ENCODE measurements around the gene RRBP1. TPM values are rescaled to one million over a fixed set of nuclear protein-coding genes. Genes with fewer than 3 reads are reported as not detected.

RRBP1 gene
- total RNA-seq, 1 experiment from 2014 or later: 75.9 TPM

DNA sequence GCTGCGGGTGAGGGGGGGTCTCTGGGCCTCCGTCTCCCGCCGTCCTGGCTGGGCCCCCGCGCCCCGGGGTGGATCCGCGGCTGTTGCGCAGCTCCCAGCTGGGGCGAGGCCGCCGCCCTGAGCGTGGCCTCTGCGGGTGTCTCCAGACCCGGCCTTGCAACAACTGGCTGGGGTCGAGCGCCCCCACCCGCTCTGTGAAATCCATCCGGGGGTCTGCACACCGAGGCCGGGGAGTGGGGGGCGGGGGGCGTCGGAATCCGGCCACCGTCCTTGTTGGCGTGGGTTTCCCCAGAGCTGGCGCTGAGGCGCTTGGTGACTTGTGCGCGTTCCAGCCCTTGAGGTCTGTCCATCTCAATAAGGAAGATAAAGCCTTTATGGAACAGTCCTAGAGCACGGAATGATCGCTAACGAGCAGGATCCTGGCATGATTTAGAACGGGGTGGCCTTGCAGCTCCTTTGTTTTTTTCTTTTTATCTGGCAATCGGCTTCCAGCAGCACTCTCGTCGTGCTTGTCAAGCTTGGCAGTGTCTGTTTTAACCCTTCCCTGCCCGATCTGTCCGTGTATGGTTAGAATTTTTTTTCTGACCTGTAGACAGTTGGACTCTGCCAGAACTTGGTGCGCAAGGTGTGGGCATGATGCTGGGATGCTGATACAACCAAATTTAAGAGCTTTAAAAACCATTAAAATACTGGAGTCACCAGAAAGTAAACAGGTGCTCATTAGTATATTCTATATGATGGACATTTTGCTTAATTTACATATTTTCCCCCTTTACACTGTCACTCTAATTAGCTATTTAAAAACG lies 111.5 kb downstream of the RRBP1 start:
- ChIA-PET POLR2A (ENCODE audit: low non-redundant PET) (interaction anchor here (0.6 to 1.1 kb wide), 4 partner anchors 16 to 62 kb away, joined by 3 to 7 read pairs (median 5); no protein-coding TSS in a partner anchor), CTCF (no interaction called here)
- H3K27ac ChIP-seq (ENCODE audit: low read depth, low read length, poor library complexity, severe bottlenecking): peak overlapping the region; percentile 89
- peaks cover 11% of the 10 kb centered on the region for H3K4me1 ChIP-seq (ENCODE audit: insufficient read depth, low read length, poor library complexity, severe bottlenecking)
- intact Hi-C loops (cut with micrococcal nuclease; ENCODE audit: unreplicated experiment): no loop called here
- no peaks in the 10 kb centered on the region for H3K27me3 ChIP-seq (replicated peaks; ENCODE audit: insufficient read depth, low read depth, low read length, poor library complexity)
- peak; percentile 70 for DNase-seq (ENCODE audit: low spot score)
- TF ChIP-seq, protein P1, sequence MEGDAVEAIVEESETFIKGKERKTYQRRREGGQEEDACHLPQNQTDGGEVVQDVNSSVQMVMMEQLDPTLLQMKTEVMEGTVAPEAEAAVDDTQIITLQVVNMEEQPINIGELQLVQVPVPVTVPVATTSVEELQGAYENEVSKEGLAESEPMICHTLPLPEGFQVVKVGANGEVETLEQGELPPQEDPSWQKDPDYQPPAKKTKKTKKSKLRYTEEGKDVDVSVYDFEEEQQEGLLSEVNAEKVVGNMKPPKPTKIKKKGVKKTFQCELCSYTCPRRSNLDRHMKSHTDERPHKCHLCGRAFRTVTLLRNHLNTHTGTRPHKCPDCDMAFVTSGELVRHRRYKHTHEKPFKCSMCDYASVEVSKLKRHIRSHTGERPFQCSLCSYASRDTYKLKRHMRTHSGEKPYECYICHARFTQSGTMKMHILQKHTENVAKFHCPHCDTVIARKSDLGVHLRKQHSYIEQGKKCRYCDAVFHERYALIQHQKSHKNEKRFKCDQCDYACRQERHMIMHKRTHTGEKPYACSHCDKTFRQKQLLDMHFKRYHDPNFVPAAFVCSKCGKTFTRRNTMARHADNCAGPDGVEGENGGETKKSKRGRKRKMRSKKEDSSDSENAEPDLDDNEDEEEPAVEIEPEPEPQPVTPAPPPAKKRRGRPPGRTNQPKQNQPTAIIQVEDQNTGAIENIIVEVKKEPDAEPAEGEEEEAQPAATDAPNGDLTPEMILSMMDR (conservative IDR thresholded peaks at IDR 0.05; ENCODE audit: low read depth, low read length): no peak
- no peak for TF ChIP-seq EZH2 (IDR thresholded peaks at IDR 0.05; ENCODE audit: borderline replicate concordance, low read depth, low read length, poor library complexity, severe bottlenecking)
- H3K36me3 ChIP-seq (ENCODE audit: insufficient read depth, low read length, poor library complexity, severe bottlenecking): no peaks in the 10 kb centered on the region
- no peaks in the 10 kb centered on the region for H3K9me3 ChIP-seq (ENCODE audit: low read depth, low read length, poor library complexity, severe bottlenecking)
- peak overlapping the region; percentile 86 for H3K4me3 ChIP-seq (ENCODE audit: low read depth, low read length, poor library complexity, severe bottlenecking)
- BruUV-seq (replicated peaks): no TSS peak

DNA sequence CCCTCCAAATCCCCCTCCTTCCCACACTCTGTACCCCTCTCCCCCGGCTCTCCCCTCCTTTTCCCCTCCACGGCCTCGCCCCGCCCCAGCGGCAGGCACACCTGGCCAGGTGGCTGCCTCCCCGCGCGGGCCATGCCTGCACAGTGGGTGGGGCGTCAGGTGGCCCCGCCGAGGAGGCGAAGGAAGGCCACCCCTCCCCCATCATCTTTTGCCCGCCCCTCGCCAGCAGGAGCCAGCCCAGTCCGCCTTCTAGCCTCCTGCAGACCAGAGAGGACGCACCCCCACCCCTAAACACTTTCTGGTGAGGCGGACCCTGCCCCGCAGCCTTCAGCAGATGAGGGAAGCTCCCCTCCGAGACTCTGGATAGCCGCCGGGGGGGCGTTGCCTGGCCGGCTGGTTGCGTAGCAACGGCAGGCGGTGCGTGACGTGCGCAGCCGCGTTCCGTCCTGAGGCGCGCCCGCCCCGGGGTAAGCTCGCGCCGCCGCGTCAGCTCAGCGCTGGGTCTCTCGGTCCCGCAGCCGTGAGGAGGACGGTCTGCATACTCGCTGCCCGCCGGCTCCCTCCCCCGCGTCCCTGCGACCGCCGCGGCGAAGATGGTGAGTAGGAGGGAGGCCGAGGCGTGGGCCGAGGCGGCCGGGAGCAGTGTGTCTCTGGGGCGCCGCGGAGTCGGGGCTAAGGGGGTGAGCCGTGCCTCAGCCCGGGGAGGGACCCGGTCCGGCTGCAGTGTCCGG lies 112.3 kb downstream of the RRBP1 start, which contains the start of gene DSTN:
TSS of gene DSTN (plus strand) at position 460 of the 731 bp plus-strand sequence. CDS start at position 594, 134 bp downstream.
- Histone ChIP-seq H3K27me3 (replicated peaks; ENCODE audit: insufficient read depth, low read depth, low read length, poor library complexity) (no peaks in the 10 kb centered on the region), H3K9me3 (ENCODE audit: low read depth, low read length, poor library complexity, severe bottlenecking) (no peaks in the 10 kb centered on the region), H3K36me3 (ENCODE audit: insufficient read depth, low read length, poor library complexity, severe bottlenecking) (no peaks in the 10 kb centered on the region), H3K27ac (ENCODE audit: low read depth, low read length, poor library complexity, severe bottlenecking) (peak within 1 kb of the TSS; percentile 89), H3K4me3 (ENCODE audit: low read depth, low read length, poor library complexity, severe bottlenecking) (peak within 1 kb of the TSS; percentile 86), H3K4me1 (ENCODE audit: insufficient read depth, low read length, poor library complexity, severe bottlenecking) (peaks cover 11% of the 10 kb centered on the region)
- intact Hi-C loops (cut with micrococcal nuclease; ENCODE audit: unreplicated experiment): loop anchor here (5.0 kb wide), 1 partner anchor 93 kb away; no protein-coding TSS in a partner anchor
- no TSS peak for BruUV-seq (replicated peaks)
- TF ChIP-seq EZH2 (IDR thresholded peaks at IDR 0.05; ENCODE audit: borderline replicate concordance, low read depth, low read length, poor library complexity, severe bottlenecking): no peak
- peak; percentile 95 for DNase-seq (ENCODE audit: low spot score)
- POLR2A ChIA-PET (ENCODE audit: low non-redundant PET): interaction anchor here (0.6 to 1.1 kb wide), 5 partner anchors 15 to 179 kb away, joined by 3 to 7 read pairs (median 4); no protein-coding TSS in a partner anchor
- CTCF ChIA-PET: no interaction called here

DNA sequence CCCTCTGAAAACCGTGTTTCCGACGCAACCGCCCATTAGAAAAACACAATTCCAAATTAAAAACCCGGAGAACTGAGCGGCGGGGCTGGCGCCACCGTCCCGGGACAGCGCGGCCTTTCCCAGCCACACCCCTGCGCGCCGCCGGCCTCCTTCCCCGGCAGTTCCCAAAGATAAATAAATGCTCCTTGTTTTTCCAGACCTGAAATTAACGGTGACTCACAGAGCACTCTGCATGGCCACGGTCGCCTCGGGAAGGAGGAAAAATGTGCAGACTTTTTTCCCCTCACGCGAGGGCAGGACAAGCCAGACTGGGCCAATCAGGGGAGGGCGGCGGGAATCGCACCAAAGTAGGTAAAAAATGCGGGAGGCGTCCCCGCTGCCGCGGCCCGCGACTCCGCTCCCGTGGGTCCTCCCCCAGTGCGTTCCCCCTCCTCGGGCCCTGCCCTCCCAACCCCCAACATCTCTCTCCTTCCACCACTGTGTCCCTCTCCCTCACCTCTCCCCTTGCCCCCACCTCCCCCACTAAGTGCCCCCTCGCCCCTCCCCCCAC lies 113.0 kb downstream of the RRBP1 start:
- ChIA-PET POLR2A (ENCODE audit: low non-redundant PET) (interaction anchor here (1.1 kb wide), 1 partner anchor 46 kb away, joined by 4 read pairs; no protein-coding TSS in a partner anchor), CTCF (no interaction called here)
- no peaks in the 10 kb centered on the region for H3K36me3 ChIP-seq (ENCODE audit: insufficient read depth, low read length, poor library complexity, severe bottlenecking)
- peak; percentile 73 for DNase-seq (ENCODE audit: low spot score)
- TF ChIP-seq EZH2 (IDR thresholded peaks at IDR 0.05; ENCODE audit: borderline replicate concordance, low read depth, low read length, poor library complexity, severe bottlenecking): no peak
- TF ChIP-seq, protein P1 (conservative IDR thresholded peaks at IDR 0.05; ENCODE audit: low read depth, low read length): no peak
- H3K4me1 ChIP-seq (ENCODE audit: insufficient read depth, low read length, poor library complexity, severe bottlenecking): peaks cover 6% of the 10 kb centered on the region
- H3K9me3 ChIP-seq (ENCODE audit: low read depth, low read length, poor library complexity, severe bottlenecking): no peaks in the 10 kb centered on the region
- H3K27me3 ChIP-seq (replicated peaks; ENCODE audit: insufficient read depth, low read depth, low read length, poor library complexity): no peaks in the 10 kb centered on the region
- peak overlapping the region; percentile 86 for H3K4me3 ChIP-seq (ENCODE audit: low read depth, low read length, poor library complexity, severe bottlenecking)
- no TSS peak for BruUV-seq (replicated peaks)
- intact Hi-C loops (cut with micrococcal nuclease; ENCODE audit: unreplicated experiment): loop anchor here (5.0 kb wide), 1 partner anchor 93 kb away; no protein-coding TSS in a partner anchor
- H3K27ac ChIP-seq (ENCODE audit: low read depth, low read length, poor library complexity, severe bottlenecking): peak overlapping the region; percentile 28
